A549 (cell line): ENCODE results near the gene OCIAD2.
A peak's percentile ranks its signal among the peaks of the same experiment; 100 is the strongest.

Source experiments
- CEBPB ChIP-seq, 2 experiments: fragments of >200 bp in 1 of 2; sonication (Bioruptor Twin) in 1 of 2; formaldehyde crosslinking in 1 of 2; IDR thresholded peaks; 2 replicates each; pipeline ENCODE4 v1.6.1; 2012 to 2016
- EP300 ChIP-seq, 2 experiments: fragments of >200 bp; sonication (Bioruptor Twin); formaldehyde crosslinking; IDR thresholded peaks; 2 replicates in 1 of 2; 3 replicates in 1 of 2; pipeline ENCODE4 v1.6.1; 2016 to 2017
- JUN ChIP-seq, 2 experiments: fragments of >200 bp; sonication (Bioruptor Twin); formaldehyde crosslinking; IDR thresholded peaks; 2 replicates in 1 of 2; 3 replicates in 1 of 2; pipeline ENCODE4 v1.6.1; 2016 to 2017
- POLR2A ChIP-seq: IDR thresholded peaks from 2 replicates; pipeline ENCODE4 v1.6.1; 2012; ENCODE audit warnings: mild to moderate bottlenecking, low read length
- TF ChIP-seq, protein P1 (sequence below): fragments of >200 bp; sonication (Bioruptor Twin); formaldehyde crosslinking; IDR thresholded peaks from 3 replicates; pipeline ENCODE4 v1.5.1; 2016
- TF ChIP-seq, protein P2 (sequence below): IDR thresholded peaks from 2 replicates; pipeline ENCODE4 v1.6.1; 2012

DNA sequence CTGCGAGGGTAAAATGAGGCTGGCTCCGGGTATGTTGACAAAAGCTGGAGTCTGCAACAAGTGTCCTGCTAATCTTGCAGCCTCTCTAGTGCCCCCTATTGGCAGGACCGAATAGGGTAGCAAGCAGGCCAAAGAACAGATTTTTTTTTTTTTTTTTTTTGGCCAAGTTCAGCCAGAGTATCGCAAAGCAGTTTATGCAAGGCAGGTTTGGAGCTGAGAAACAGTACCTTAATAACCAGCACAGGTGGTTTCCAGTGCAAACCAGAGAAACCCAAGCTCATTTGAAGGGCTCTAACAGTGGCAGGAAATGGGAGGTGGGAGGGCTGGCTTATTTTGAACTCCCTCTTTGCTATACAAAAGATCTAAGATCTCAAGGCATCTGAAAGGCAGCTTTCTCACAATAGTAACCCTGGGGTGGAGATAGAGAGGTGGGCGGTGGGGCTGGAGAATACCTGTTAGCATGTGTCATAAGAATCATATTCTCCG, 38.2 kb upstream of the OCIAD2 start:
- TF ChIP-seq POLR2A = no peak
- TF ChIP-seq, protein P1, sequence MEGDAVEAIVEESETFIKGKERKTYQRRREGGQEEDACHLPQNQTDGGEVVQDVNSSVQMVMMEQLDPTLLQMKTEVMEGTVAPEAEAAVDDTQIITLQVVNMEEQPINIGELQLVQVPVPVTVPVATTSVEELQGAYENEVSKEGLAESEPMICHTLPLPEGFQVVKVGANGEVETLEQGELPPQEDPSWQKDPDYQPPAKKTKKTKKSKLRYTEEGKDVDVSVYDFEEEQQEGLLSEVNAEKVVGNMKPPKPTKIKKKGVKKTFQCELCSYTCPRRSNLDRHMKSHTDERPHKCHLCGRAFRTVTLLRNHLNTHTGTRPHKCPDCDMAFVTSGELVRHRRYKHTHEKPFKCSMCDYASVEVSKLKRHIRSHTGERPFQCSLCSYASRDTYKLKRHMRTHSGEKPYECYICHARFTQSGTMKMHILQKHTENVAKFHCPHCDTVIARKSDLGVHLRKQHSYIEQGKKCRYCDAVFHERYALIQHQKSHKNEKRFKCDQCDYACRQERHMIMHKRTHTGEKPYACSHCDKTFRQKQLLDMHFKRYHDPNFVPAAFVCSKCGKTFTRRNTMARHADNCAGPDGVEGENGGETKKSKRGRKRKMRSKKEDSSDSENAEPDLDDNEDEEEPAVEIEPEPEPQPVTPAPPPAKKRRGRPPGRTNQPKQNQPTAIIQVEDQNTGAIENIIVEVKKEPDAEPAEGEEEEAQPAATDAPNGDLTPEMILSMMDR = peak; percentile 22; the same call in 1 of the 3 replicates
- no peak for TF ChIP-seq CEBPB (IDR thresholded peaks at IDR 0.05)
- TF ChIP-seq, protein P2, sequence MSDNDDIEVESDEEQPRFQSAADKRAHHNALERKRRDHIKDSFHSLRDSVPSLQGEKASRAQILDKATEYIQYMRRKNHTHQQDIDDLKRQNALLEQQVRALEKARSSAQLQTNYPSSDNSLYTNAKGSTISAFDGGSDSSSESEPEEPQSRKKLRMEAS = no peak
- TF ChIP-seq EP300 (IDR thresholded peaks at IDR 0.05) = no peak
- TF ChIP-seq JUN (IDR thresholded peaks at IDR 0.05) = no peak
